Measurements from ENCODE around the gene TSPAN6. TPM values are rescaled to one million over a fixed set of nuclear protein-coding genes. Genes with fewer than 3 reads are reported as not detected.

Gene TSPAN6
- total and polyA plus RNA-seq, 2 of the 4 experiments (the other 2 are of a cell fraction): 16.1 to 20.1 TPM

GRCh38 chrX:100606753-100607152, 29.9 kb downstream of the TSPAN6 start:
- no peak for TF ChIP-seq NFE2L2 (IDR thresholded peaks at IDR 0.05; ENCODE audit: low read depth, low read length)
- TF ChIP-seq MAZ (IDR thresholded peaks at IDR 0.05; ENCODE audit: borderline replicate concordance, low read depth, low read length): no peak
- TF ChIP-seq CTCF (conservative IDR thresholded peaks at IDR 0.05; ENCODE audit: low read depth, low read length): no peak
- TF ChIP-seq MAFK (IDR thresholded peaks at IDR 0.05; ENCODE audit: low read depth, low read length): no peak
- TF ChIP-seq USF2 (IDR thresholded peaks at IDR 0.05; ENCODE audit: low read depth, low read length): no peak
- TF ChIP-seq RFX5 (IDR thresholded peaks at IDR 0.05; ENCODE audit: low read depth, low read length): no peak
- TF ChIP-seq MXI1 (IDR thresholded peaks at IDR 0.05; ENCODE audit: borderline replicate concordance, low read depth, low read length): no peak
- TF ChIP-seq FOS (IDR thresholded peaks at IDR 0.05; ENCODE audit: low read depth, low read length): no peak
- TF ChIP-seq CHD1 (IDR thresholded peaks at IDR 0.05; ENCODE audit: low read depth, low read length): no peak
- no peak for TF ChIP-seq RAD21 (IDR thresholded peaks at IDR 0.05; ENCODE audit: low read length)
- no peak for TF ChIP-seq CEBPB (IDR thresholded peaks at IDR 0.05; ENCODE audit: low read depth, low read length)
- TF ChIP-seq ELK1 (IDR thresholded peaks at IDR 0.05; ENCODE audit: borderline replicate concordance, low read depth, low read length): no peak
- TF ChIP-seq RCOR1 (IDR thresholded peaks at IDR 0.05; ENCODE audit: insufficient replicate concordance, low read length): no peak
- no peak for TF ChIP-seq SMC3 (IDR thresholded peaks at IDR 0.05; ENCODE audit: low read depth, low read length)
- TF ChIP-seq POLR2A (IDR thresholded peaks at IDR 0.05; ENCODE audit: low read depth, low read length): no peak
- no peak for TF ChIP-seq BHLHE40 (IDR thresholded peaks at IDR 0.05; ENCODE audit: low read depth, low read length)
- Histone ChIP-seq H3K9me3 (ENCODE audit: control insufficient read depth, insufficient read depth, low read length) (no peaks in the 10 kb centered on the region), H2BK20ac (ENCODE audit: low read depth, low read length) (no peak overlapping the region), H3K4me3 (ENCODE audit: insufficient read depth, low read depth, low read length) (no peak overlapping the region), H3K27ac (ENCODE audit: insufficient read depth, low read length) (no peak overlapping the region), H3K27me3 (ENCODE audit: control insufficient read depth, insufficient read depth, low read length) (peaks cover 3% of the 10 kb centered on the region), H2AK9ac (replicated peaks; ENCODE audit: low read depth, low read length, poor library complexity) (no peak overlapping the region), H2AK5ac (ENCODE audit: low read depth, low read length) (no peak overlapping the region), H2BK120ac (ENCODE audit: low read depth, low read length) (no peak overlapping the region), H3K4me1 (ENCODE audit: control insufficient read depth, insufficient read depth, low read length) (no peaks in the 10 kb centered on the region), H3K9ac (ENCODE audit: low read depth, low read length) (no peak overlapping the region), H3K56ac (ENCODE audit: extremely low read depth, insufficient read depth, low read length) (no peak overlapping the region), H3K79me1 (ENCODE audit: low read depth in 1 of 2, low read length in 2 of 2) (no peaks in the 10 kb centered on the region), H3K4ac (ENCODE audit: low read depth, low read length) (no peak overlapping the region), H4K91ac (ENCODE audit: insufficient read depth, low read depth, low read length) (no peak overlapping the region), H4K20me1 (ENCODE audit: insufficient read depth, low read length) (no peaks in the 10 kb centered on the region), H2BK5ac (ENCODE audit: low read depth, low read length, poor library complexity, severe bottlenecking) (no peak overlapping the region), H4K8ac (ENCODE audit: low read depth in 2 of 2, low read length in 2 of 2) (no peak overlapping the region), H4K5ac (ENCODE audit: low read depth, low read length) (no peak overlapping the region), H2BK15ac (ENCODE audit: low read depth, low read length) (no peak overlapping the region), H3K14ac (replicated peaks; ENCODE audit: low read depth, low read length) (no peak overlapping the region), H2AFZ (replicated peaks; ENCODE audit: low read length, poor library complexity) (no peak overlapping the region), H3K23ac (ENCODE audit: low read depth, low read length) (no peak overlapping the region), H3K36me3 (ENCODE audit: control insufficient read depth, insufficient read depth, low read length) (no peaks in the 10 kb centered on the region), H3K4me2 (ENCODE audit: low read depth, low read length) (no peak overlapping the region), H3K9me1 (ENCODE audit: insufficient read depth, low read length) (no peaks in the 10 kb centered on the region), H3K18ac (ENCODE audit: low read depth, low read length) (no peak overlapping the region)
- in situ Hi-C loops (cut with MboI; ENCODE audit: low sequenced_read_pairs): no loop called here
- ChIA-PET POLR2A (ENCODE audit: unreplicated experiment) (no interaction called here), CTCF (no interaction called here)
- DNase-seq (no peak), ATAC-seq (ENCODE audit: low read depth) (no peak)
- intact Hi-C loops (cut with micrococcal nuclease): no loop called here
- no TSS peak for BruUV-seq (replicated peaks)
- dilution Hi-C loops (cut with HindIII; ENCODE audit: low sequenced_read_pairs, unreplicated experiment): no loop called here
- no CpG with 5 or more reads among the region's 1 CpG for WGBS, 2 experiments (ENCODE audit: extremely low coverage in 2 of 2, insufficient read length in 1 of 2)

All from IMR-90 (cell line).